Measurements from ENCODE around the gene BCAS3. TPM values are rescaled to one million over a fixed set of nuclear protein-coding genes. Genes with fewer than 3 reads are reported as not detected.

BCAS3 gene
- polyA plus RNA-seq, 1 donor from 2014 or later = 21.6 TPM

GRCh38 chr17:61178284-61178683, 500.6 kb downstream of the BCAS3 start:
- H3K27ac ChIP-seq (ENCODE audit: low read length) = no peak overlapping the region
- no peak overlapping the region for H3K4me3 ChIP-seq (ENCODE audit: low read length)
- no peaks in the 10 kb centered on the region for H3K79me2 ChIP-seq (replicated peaks; ENCODE audit: insufficient read depth, low read length)

GRCh38 chr17:61179380-61179806, 501.7 kb downstream of the BCAS3 start:
- no peaks in the 10 kb centered on the region for H3K36me3 ChIP-seq (ENCODE audit: insufficient read depth, low read length)
- H2AFZ ChIP-seq (ENCODE audit: low read depth, low read length) = no peak overlapping the region
- no peaks in the 10 kb centered on the region for H4K20me1 ChIP-seq (ENCODE audit: insufficient read depth)
- H3K9me2 ChIP-seq (ENCODE audit: insufficient read depth, low read length) = no peaks in the 10 kb centered on the region
- H3K27me3 ChIP-seq (ENCODE audit: insufficient read depth, low read depth, low read length) = no peaks in the 10 kb centered on the region
- no peaks in the 10 kb centered on the region for H3F3A ChIP-seq (ENCODE audit: insufficient read depth, low read length, poor library complexity, severe bottlenecking)
- no peaks in the 10 kb centered on the region for H3K9me3 ChIP-seq (ENCODE audit: low read length)
- TF ChIP-seq POLR2AphosphoS5 (IDR thresholded peaks at IDR 0.05) (no peak), EZH2 (IDR thresholded peaks at IDR 0.05; ENCODE audit: borderline replicate concordance, insufficient read depth, low read length, poor library complexity, severe bottlenecking) (no peak), RAD21 (conservative IDR thresholded peaks at IDR 0.05) (no peak), SMC3 (conservative IDR thresholded peaks at IDR 0.05; ENCODE audit: poor library complexity) (no peak), MXI1 (conservative IDR thresholded peaks at IDR 0.05; ENCODE audit: poor library complexity, severe bottlenecking) (no peak), EP300 (conservative IDR thresholded peaks at IDR 0.05; ENCODE audit: poor library complexity, severe bottlenecking) (no peak), TAF1 (IDR thresholded peaks at IDR 0.05; ENCODE audit: low read depth) (no peak), CTCF (IDR thresholded peaks at IDR 0.05; ENCODE audit: poor library complexity, severe bottlenecking) (no peak)
- TF ChIP-seq, protein P1, sequence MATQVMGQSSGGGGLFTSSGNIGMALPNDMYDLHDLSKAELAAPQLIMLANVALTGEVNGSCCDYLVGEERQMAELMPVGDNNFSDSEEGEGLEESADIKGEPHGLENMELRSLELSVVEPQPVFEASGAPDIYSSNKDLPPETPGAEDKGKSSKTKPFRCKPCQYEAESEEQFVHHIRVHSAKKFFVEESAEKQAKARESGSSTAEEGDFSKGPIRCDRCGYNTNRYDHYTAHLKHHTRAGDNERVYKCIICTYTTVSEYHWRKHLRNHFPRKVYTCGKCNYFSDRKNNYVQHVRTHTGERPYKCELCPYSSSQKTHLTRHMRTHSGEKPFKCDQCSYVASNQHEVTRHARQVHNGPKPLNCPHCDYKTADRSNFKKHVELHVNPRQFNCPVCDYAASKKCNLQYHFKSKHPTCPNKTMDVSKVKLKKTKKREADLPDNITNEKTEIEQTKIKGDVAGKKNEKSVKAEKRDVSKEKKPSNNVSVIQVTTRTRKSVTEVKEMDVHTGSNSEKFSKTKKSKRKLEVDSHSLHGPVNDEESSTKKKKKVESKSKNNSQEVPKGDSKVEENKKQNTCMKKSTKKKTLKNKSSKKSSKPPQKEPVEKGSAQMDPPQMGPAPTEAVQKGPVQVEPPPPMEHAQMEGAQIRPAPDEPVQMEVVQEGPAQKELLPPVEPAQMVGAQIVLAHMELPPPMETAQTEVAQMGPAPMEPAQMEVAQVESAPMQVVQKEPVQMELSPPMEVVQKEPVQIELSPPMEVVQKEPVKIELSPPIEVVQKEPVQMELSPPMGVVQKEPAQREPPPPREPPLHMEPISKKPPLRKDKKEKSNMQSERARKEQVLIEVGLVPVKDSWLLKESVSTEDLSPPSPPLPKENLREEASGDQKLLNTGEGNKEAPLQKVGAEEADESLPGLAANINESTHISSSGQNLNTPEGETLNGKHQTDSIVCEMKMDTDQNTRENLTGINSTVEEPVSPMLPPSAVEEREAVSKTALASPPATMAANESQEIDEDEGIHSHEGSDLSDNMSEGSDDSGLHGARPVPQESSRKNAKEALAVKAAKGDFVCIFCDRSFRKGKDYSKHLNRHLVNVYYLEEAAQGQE (IDR thresholded peaks at IDR 0.05; ENCODE audit: borderline replicate concordance) = no peak
- no peak overlapping the region for H3K4me2 ChIP-seq (ENCODE audit: low read length)
- no peak overlapping the region for H3K27ac ChIP-seq (ENCODE audit: low read length)
- H3K9ac ChIP-seq (ENCODE audit: low read length) = no peak overlapping the region
- no peaks in the 10 kb centered on the region for H3K79me2 ChIP-seq (replicated peaks; ENCODE audit: insufficient read depth, low read length)
- no peak overlapping the region for H3K4me3 ChIP-seq (ENCODE audit: low read length)

More at GRCh38 chr17:61178284-61178683, 500.6 kb downstream of the BCAS3 start:
- H3K9me2 ChIP-seq (ENCODE audit: insufficient read depth, low read length) = no peaks in the 10 kb centered on the region
- no peak overlapping the region for H2AFZ ChIP-seq (ENCODE audit: low read depth, low read length)
- H3K4me2 ChIP-seq (ENCODE audit: low read length) = no peak overlapping the region
- H3K9ac ChIP-seq (ENCODE audit: low read length) = no peak overlapping the region
- no peaks in the 10 kb centered on the region for H3K27me3 ChIP-seq (ENCODE audit: insufficient read depth, low read depth, low read length)
- H4K20me1 ChIP-seq (ENCODE audit: insufficient read depth) = no peaks in the 10 kb centered on the region
- TF ChIP-seq EP300 (conservative IDR thresholded peaks at IDR 0.05; ENCODE audit: poor library complexity, severe bottlenecking) (no peak), SMC3 (conservative IDR thresholded peaks at IDR 0.05; ENCODE audit: poor library complexity) (no peak), RAD21 (conservative IDR thresholded peaks at IDR 0.05) (no peak), MXI1 (conservative IDR thresholded peaks at IDR 0.05; ENCODE audit: poor library complexity, severe bottlenecking) (no peak), POLR2AphosphoS5 (IDR thresholded peaks at IDR 0.05) (no peak), CTCF (IDR thresholded peaks at IDR 0.05; ENCODE audit: poor library complexity, severe bottlenecking) (no peak), EZH2 (IDR thresholded peaks at IDR 0.05; ENCODE audit: borderline replicate concordance, insufficient read depth, low read length, poor library complexity, severe bottlenecking) (no peak), TAF1 (IDR thresholded peaks at IDR 0.05; ENCODE audit: low read depth) (no peak)
- TF ChIP-seq, protein P1 (IDR thresholded peaks at IDR 0.05; ENCODE audit: borderline replicate concordance) = no peak
- no peaks in the 10 kb centered on the region for H3K9me3 ChIP-seq (ENCODE audit: low read length)
- no peaks in the 10 kb centered on the region for H3K36me3 ChIP-seq (ENCODE audit: insufficient read depth, low read length)
- H3F3A ChIP-seq (ENCODE audit: insufficient read depth, low read length, poor library complexity, severe bottlenecking) = no peaks in the 10 kb centered on the region
